ENCODE results near the gene ZMPSTE24.
"Not testable (repeated sequence)": the region's sequence is repeated elsewhere in the genome, so short reads cannot be mapped to it uniquely, and the experiment has no call there.

ZMPSTE24 gene

DNA sequence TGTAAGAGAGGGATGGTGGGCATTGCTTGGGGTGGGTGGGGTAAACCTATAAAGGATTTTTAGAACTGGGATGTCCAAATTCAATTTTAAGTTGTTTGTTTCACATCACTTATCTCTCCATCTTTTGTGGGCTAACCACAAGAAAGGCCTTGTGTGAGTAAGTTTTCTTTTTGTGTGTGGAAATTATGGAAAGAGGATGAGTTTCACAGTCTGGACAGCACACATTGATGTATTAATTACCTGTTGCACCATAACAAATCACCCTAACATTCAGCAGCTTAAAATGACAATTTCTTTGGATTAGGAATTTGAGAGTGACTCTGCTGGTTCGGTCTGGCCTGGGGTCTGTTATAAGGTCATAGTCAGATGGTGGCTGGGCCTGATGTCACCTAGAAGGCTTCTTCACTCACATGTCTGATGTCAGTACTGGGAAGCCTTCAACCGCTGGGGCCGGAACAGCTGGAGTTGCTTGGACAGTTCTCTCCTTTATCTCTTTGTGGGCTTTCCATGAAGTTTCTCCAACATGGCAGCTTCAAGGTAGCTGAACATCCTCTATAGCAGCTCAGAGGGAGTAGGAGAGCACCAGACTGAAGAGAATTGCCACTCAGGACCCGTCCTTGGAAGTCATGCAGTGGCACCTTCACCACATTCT lies 61.1 kb downstream of the ZMPSTE24 start:
- DNase-seq = no peak

DNA sequence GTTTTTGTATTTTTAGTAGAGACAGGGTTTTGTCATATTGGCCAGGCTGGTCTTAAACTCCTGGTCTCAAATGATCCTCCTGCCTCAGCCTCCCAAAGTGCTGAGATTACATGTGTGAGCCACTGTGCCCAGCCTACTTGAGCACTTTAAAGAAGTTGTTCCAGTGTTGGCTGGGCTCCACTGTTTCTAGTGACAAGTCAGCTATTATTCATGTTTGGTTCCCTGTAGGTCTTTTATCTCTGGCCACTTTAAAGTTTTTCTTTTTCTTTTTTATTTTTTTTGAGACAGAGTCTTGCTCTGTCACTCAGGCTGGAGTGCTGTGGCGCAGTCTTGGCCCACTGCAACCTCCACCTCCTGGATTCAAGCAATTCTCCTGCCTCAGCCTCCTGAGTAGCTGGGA lies 73.4 kb downstream of the ZMPSTE24 start:
- not testable (repeated sequence) for DNase-seq

DNA sequence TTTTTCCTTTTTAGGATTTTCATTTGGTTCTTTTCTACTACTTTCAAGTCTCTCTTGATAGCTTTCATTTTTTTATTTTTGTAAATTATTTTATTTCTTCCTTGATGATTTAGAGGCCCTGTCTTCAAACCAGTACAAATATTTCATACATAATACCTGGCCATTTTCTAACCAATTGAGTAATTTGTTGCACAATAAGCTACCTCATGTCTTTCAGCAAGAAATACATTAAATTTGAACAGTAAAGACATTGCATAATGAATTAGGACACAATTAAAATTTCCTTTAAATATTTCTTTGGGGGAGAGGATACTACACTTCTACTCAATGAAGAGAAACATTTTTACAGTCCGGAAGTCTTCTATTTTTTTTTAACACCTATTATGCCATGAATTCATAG lies 74.7 kb downstream of the ZMPSTE24 start:
- no peak for DNase-seq

DNA sequence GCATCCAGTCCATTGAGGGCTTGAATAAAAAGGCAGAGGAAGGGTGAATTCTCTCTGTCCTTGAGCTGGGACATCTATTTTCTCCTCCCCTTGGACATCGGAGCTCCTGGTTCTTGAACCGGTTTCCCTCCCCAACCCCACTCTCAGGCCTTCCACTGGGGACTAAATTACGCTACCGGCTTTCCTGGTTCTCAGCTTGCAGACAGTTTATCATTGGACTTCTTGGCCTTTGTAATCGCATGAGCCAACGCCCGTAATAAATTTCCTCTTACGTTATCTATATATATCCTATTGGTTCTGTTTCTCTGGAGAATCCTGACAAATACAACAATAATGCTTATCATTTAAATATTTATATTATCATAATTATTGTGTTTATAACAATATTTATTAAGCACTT lies 79.4 kb downstream of the ZMPSTE24 start:
- no peak for DNase-seq

DNA sequence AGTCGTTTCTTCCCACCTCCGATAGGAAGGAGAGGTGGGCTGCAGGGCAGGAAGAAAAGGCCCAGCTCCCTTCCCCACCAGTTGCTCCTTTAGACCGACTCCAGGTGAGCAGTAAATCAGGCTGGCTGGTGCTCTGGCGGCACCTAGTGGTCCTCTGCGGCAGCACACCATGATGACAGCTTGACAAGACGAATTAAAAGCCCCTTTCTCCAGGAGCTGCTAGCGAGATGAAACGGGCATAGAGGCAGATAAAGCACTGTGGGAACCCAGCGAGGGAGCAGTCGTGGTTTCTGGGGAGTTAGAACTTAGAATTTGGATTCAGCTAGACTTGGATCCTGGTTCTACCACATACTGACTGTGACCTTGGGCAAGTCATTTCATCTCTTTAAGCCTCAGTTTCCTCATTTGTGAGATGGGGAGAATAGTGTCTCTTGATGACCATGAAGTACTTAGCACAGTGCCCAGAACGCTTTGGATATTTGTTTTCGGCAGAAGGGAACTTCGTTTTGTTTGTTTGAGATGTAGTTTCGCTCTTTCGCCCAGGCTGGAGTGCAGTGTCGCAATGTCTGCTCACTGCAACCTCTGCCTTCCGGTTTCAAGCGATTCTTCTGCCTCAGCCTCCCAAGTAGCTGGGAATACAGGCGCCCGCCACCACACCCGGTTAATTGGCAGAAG lies 80.8 kb downstream of the ZMPSTE24 start:
- DNase-seq = peak; percentile 82

DNA sequence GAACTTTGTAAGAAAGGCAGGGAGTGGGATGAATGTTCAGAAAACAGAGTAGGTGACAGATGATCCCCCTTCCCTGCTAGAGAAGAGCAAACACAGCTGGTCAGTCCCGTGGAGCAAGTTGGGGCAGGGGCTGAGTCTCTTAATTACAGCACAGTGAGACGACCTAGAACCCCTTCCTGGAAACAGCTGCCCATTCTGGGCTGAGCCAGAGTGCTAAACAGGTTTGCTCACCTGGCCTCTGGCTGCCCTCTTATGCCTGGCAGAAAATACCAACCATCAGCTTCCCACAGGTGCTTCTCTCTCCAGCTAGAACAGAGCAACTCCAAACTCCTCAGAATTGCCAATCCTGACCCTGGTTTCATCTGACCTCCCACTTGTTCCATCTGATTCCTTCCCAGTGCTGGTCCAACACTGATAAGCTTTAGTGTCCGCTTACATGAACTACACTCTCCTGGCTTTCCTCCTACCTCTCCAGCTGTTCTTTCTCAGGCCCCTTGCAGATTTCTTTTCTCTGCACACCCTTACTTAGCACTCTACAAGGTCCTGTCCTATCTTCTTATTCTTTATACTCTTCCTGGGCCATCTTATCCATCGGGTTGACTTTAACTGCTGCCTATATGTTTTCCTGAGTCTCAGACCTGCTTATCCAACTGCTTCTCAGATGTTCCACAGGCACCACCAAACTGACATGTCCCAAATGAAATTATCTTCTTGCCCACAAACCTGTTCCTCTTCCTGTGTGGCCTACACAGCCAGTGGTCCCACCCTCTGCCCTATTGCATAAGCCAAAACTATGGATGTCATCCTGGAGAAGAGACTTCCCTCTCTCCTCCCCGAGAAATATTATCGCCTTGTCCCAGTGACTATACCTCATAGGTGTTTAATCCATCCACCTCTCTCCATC lies 81.6 kb downstream of the ZMPSTE24 start:
- DNase-seq = no peak

DNA sequence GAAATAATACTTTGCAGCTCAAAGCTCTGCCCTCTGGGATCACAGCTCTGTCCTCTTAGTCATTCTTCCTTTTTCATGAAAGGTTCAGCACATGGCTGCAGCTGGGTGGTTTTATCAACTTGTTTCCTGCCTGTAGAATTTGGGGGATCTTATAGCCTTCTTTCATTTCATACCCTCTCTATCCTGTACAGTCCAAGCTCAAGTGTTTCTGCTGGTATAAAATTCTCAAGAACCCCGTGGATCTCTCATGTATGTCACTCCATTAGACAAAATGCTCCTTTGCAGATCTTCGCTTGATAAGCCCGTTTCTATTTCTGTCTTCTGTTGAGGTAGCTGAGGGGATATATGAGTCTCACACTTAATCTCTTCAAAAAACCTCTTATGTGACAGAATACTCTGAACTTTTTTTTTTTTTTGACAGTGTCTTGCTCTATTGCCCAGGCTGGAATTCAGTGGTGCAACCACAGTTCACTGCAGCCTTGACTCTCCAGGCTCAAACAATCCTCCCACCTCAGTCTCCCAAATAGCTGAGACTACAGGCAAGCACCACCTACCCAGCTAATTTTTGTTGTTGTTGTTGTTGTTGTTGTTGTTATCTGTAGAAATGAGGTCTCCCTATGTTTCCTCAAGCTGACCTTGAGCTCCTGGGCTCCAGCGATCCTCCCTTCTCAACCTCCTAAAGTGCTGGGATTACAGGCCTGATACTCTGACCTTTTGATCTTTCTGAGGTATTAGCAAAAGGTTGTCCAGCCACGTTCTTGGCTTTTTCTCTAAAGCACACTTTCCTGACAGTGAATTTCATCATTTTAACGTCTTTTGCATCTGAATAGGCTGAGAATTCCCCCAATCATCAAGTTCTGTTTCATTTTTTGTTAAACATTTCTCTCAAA lies 83.7 kb downstream of the ZMPSTE24 start:
- no peak for DNase-seq

DNA sequence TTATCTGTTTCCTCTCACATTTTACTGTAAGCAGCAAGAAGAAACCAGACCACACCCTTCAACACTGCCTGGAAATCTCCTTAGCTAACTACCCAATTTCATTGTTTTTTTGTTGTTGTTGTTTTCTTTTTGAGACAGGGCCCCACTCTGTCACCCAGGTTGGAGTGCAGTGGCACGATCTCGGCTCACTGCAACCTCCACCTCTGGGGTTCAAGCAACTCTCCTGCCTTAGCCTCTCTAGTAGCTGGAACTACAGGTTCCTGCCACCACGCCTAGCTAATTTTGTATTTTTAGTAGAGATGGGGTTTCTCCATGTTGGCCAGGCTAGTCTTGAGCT lies 84.3 kb downstream of the ZMPSTE24 start:
- not testable (repeated sequence) for DNase-seq

Data from T-helper 9 cell (primary cell).